Neural cell (in vitro differentiated cells): ENCODE data around the gene CFAP61. TPM values are rescaled to one million over a fixed set of nuclear protein-coding genes. Genes with fewer than 3 reads are reported as not detected.
A peak's percentile ranks its signal among the peaks of the same experiment; 100 is the strongest.

ENCODE experiments used
- H2AFZ ChIP-seq: fragments of 200-600, 300-800 bp; sonication (generic), shearing (Covaris generic); 2 replicates; pipeline ENCODE4 v1.6.0; 2014; ENCODE audit warnings: low read depth, mild to moderate bottlenecking, antibody characterized with exemption, low read length, moderate library complexity
- H3F3A ChIP-seq: fragments of 200-600 bp; shearing (Covaris generic); 2 replicates; pipeline ENCODE4 v1.6.1; 2016; ENCODE audit warnings: mild to moderate bottlenecking, moderate library complexity, mixed read lengths, antibody characterized with exemption, low read length; ENCODE audit not compliant: insufficient read depth, poor library complexity, severe bottlenecking
- H3K27ac ChIP-seq: fragments of 200-600, 300-800 bp; sonication (generic), shearing (Covaris generic); 2 replicates; pipeline ENCODE4 v1.5.1; 2014; ENCODE audit warnings: mild to moderate bottlenecking, low read length, moderate library complexity
- H3K27me3 ChIP-seq: fragments of 300-800, 200-600 bp; sonication (generic), shearing (Covaris generic); 2 replicates; pipeline ENCODE4 v1.6.0; 2014; ENCODE audit warnings: mild to moderate bottlenecking, low read depth, low read length, moderate library complexity; ENCODE audit not compliant: insufficient read depth
- H3K36me3 ChIP-seq: fragments of 300-800, 200-600 bp; sonication (generic), shearing (Covaris generic); 2 replicates; pipeline ENCODE4 v1.5.1; 2014; ENCODE audit warnings: mild to moderate bottlenecking, antibody characterized with exemption, low read length, moderate library complexity; ENCODE audit not compliant: insufficient read depth
- H3K4me2 ChIP-seq: fragments of 300-800, 200-600 bp; sonication (generic), shearing (Covaris generic); 2 replicates; pipeline ENCODE4 v1.6.0; 2014; ENCODE audit warnings: mild to moderate bottlenecking, low read length
- H3K4me3 ChIP-seq: fragments of 300-800, 200-600 bp; sonication (generic), shearing (Covaris generic); 2 replicates; pipeline ENCODE4 v1.5.1; 2014; ENCODE audit warnings: mild to moderate bottlenecking, low read length, moderate library complexity
- H3K79me2 ChIP-seq: fragments of 200-600 bp; shearing (Covaris generic); replicated peaks from 2 replicates; pipeline ENCODE4 v1.6.0; 2014; ENCODE audit warnings: mild to moderate bottlenecking, low read length, moderate library complexity; ENCODE audit not compliant: insufficient read depth
- H3K9ac ChIP-seq: fragments of 300-800, 200-600 bp; sonication (generic), shearing (Covaris generic); 2 replicates; pipeline ENCODE4 v1.6.1; 2016; ENCODE audit warnings: mild to moderate bottlenecking, low read length, mixed read lengths
- H3K9me2 ChIP-seq: fragments of 200-600 bp; shearing (Covaris generic); 2 replicates; pipeline ENCODE4 v1.6.1; 2016; ENCODE audit warnings: mild to moderate bottlenecking, low read length, mixed read lengths; ENCODE audit not compliant: insufficient read depth
- H3K9me3 ChIP-seq: fragments of 200-600, 300-800 bp; sonication (generic), shearing (Covaris generic); 2 replicates; pipeline ENCODE4 v1.6.1; 2016; ENCODE audit warnings: mild to moderate bottlenecking, mixed run types, low read length, moderate library complexity, mixed read lengths
- H4K20me1 ChIP-seq: fragments of 200-600 bp; shearing (Covaris generic); 2 replicates; pipeline ENCODE4 v1.6.1; 2016; ENCODE audit warnings: mild to moderate bottlenecking, mixed run types; ENCODE audit not compliant: insufficient read depth
- CTCF ChIP-seq: fragments of 450-650 bp; IDR thresholded peaks from 2 replicates; pipeline ENCODE4 v1.5.1; 2014; ENCODE audit warnings: antibody characterized with exemption, mild to moderate bottlenecking, moderate library complexity; ENCODE audit not compliant: poor library complexity, severe bottlenecking
- EP300 ChIP-seq: fragments of 450-650 bp; conservative IDR thresholded peaks from 2 replicates; pipeline ENCODE4 v1.6.1; 2014; ENCODE audit warnings: antibody characterized with exemption, mild to moderate bottlenecking, moderate library complexity; ENCODE audit not compliant: poor library complexity, severe bottlenecking
- EZH2 ChIP-seq: fragments of 200-600, 300-800 bp; shearing (Covaris generic), sonication (generic); IDR thresholded peaks from 2 replicates; pipeline ENCODE4 v1.6.1; 2014; ENCODE audit warnings: antibody characterized with exemption, low read length, borderline replicate concordance, mild to moderate bottlenecking; ENCODE audit not compliant: insufficient read depth, poor library complexity, severe bottlenecking
- MXI1 ChIP-seq: fragments of 450-650 bp; conservative IDR thresholded peaks from 2 replicates; pipeline ENCODE4 v1.6.1; 2014; ENCODE audit warnings: antibody characterized with exemption, mild to moderate bottlenecking; ENCODE audit not compliant: poor library complexity, severe bottlenecking
- POLR2AphosphoS5 ChIP-seq: IDR thresholded peaks from 2 replicates; pipeline ENCODE4 v1.6.1; 2012
- RAD21 ChIP-seq: fragments of 450-650 bp; conservative IDR thresholded peaks from 2 replicates; pipeline ENCODE4 v1.6.1; 2014; ENCODE audit warnings: antibody characterized with exemption, mild to moderate bottlenecking, moderate library complexity
- REST ChIP-seq: IDR thresholded peaks from 2 replicates; pipeline ENCODE4 v1.6.1; 2012; ENCODE audit warnings: borderline replicate concordance
- SMC3 ChIP-seq: fragments of 450-650 bp; conservative IDR thresholded peaks from 2 replicates; pipeline ENCODE4 v1.6.1; 2014; ENCODE audit warnings: antibody characterized with exemption, mild to moderate bottlenecking, moderate library complexity; ENCODE audit not compliant: poor library complexity
- TAF1 ChIP-seq: IDR thresholded peaks from 2 replicates; pipeline ENCODE4 v1.6.1; 2012; ENCODE audit warnings: low read depth
- polyA plus RNA-seq: library from polyadenylated mRNA; depleted of rRNA; stranded (reverse); fragments of >200 nt; gene quantifications from 2 replicates; pipeline ENCODE4 v1.2.3, GENCODE V29; 2014

CFAP61 gene
- polyA plus RNA-seq, 1 donor from 2014 or later, result 0.42 TPM

- H3K9ac ChIP-seq, result peak overlapping the region; percentile 75
- TF ChIP-seq EP300 (no peak), POLR2AphosphoS5 (no peak), TAF1 (no peak), MXI1 (no peak), SMC3 (no peak), CTCF (no peak), RAD21 (no peak), EZH2 (no peak), REST (no peak)
- H3K27me3 ChIP-seq, result no peaks in the 10 kb centered on the region
- H3K9me2 ChIP-seq, result no peaks in the 10 kb centered on the region
- H2AFZ ChIP-seq, result no peak overlapping the region
- H3F3A ChIP-seq, result no peaks in the 10 kb centered on the region
- peak overlapping the region; percentile 95 for H3K4me3 ChIP-seq
- H4K20me1 ChIP-seq, result no peaks in the 10 kb centered on the region
- no peaks in the 10 kb centered on the region for H3K9me3 ChIP-seq
- peaks cover 44% of the 10 kb centered on the region for H3K79me2 ChIP-seq
- H3K27ac ChIP-seq, result no peak overlapping the region
- H3K36me3 ChIP-seq, result no peaks in the 10 kb centered on the region
- H3K4me2 ChIP-seq, result peak overlapping the region; percentile 88
Observed at GRCh38 chr20:20018366-20018765, 34.0 kb upstream of the CFAP61 start.

- Histone ChIP-seq H3K79me2 (peaks cover 51% of the 10 kb centered on the region), H3K36me3 (no peaks in the 10 kb centered on the region), H3K9me3 (no peaks in the 10 kb centered on the region), H3K4me2 (no peak overlapping the region), H3K9ac (no peak overlapping the region), H3K27me3 (no peaks in the 10 kb centered on the region), H3K9me2 (no peaks in the 10 kb centered on the region), H2AFZ (no peak overlapping the region), H3F3A (no peaks in the 10 kb centered on the region), H3K4me3 (peak overlapping the region; percentile 95), H4K20me1 (no peaks in the 10 kb centered on the region), H3K27ac (no peak overlapping the region)
- TF ChIP-seq SMC3, result no peak
- TF ChIP-seq REST, result no peak
- TF ChIP-seq EP300, result no peak
- no peak for TF ChIP-seq POLR2AphosphoS5
- TF ChIP-seq MXI1, result no peak
- TF ChIP-seq TAF1, result no peak
Observed at GRCh38 chr20:20019123-20019522, 33.2 kb upstream of the CFAP61 start.
